ENCODE results near the gene CAV2. TPM values are rescaled to one million over a fixed set of nuclear protein-coding genes. Genes with fewer than 3 reads are reported as not detected.
"Not testable (repeated sequence)": the region's sequence is repeated elsewhere in the genome, so short reads cannot be mapped to it uniquely, and the experiment has no call there.

CAV2 gene
- total and polyA plus RNA-seq, 8 donors: 15.0 to 27.6 (median 25.7) TPM

DNA sequence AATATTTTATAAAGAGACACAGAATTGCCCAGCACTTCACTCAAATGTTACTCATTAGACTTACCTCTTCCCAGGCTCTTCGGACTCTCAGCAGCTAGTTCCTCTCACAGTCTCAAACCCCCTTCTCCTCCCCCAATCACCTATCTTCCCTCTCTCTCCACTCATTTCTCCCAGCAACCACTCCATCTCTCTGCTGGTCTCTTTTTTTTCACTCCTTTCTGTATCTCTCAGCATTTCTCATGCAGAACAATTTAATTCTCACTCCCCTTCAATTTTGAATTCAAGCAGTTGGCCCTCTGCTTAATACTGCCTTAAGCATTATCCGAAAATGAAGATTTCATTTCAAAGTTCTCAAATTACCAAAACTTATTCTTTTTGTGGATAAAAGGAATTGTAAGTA, 34.4 kb upstream of the CAV2 start:
- no peaks in the 10 kb centered on the region for H3K36me3 ChIP-seq
- no peak for TF ChIP-seq CTCF (IDR thresholded peaks at IDR 0.05)
- no peak for DNase-seq
- ATAC-seq: no peak
- H3K27me3 ChIP-seq: no peaks in the 10 kb centered on the region
- no peak for FAIRE-seq
- H3K27ac ChIP-seq: no peak overlapping the region
- H3K9me3 ChIP-seq: no peaks in the 10 kb centered on the region
- WGBS, 2 donors: 95 to 98% methylated on average over 2 of the region's 2 CpGs
- no peaks in the 10 kb centered on the region for H3K4me1 ChIP-seq
- H3K4me3 ChIP-seq: no peak overlapping the region
- intact Hi-C loops (cut with DNase I): no loop called here

GRCh38 chr7:116468534-116468933, 31.0 kb upstream of the CAV2 start:
- no peaks in the 10 kb centered on the region for H3K4me1 ChIP-seq
- WGBS, 2 donors: 83 to 87% methylated on average over 2 of the region's 2 CpGs
- ATAC-seq (no peak), DNase-seq (no peak), FAIRE-seq (no peak)
- H3K4me3 ChIP-seq: no peak overlapping the region
- H3K36me3 ChIP-seq: no peaks in the 10 kb centered on the region
- no peaks in the 10 kb centered on the region for H3K27me3 ChIP-seq
- intact Hi-C loops (cut with DNase I): no loop called here
- no peaks in the 10 kb centered on the region for H3K9me3 ChIP-seq
- no peak for TF ChIP-seq CTCF (IDR thresholded peaks at IDR 0.05)
- H3K27ac ChIP-seq: no peak overlapping the region

DNA sequence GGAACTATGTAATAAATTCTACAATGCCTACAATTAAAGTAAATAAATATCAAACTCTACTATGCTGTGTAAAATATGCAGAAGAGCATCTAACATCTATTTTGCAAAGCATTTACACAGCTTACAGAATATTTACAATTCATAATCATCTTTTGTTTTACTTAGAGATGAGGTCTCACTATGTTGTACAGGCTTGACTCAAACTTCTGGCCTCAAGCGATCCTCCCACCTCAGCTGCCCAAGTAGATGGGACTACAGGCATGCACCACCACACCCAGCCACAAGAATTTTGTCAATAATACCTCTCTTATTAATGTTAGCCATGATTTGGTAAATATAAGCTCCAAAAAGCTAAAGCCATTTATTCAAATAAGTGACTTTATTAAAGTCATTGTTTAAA, 21.9 kb upstream of the CAV2 start:
- Histone ChIP-seq H3K27ac (no peak overlapping the region), H3K9me3 (no peaks in the 10 kb centered on the region), H3K4me3 (no peak overlapping the region), H3K27me3 (no peaks in the 10 kb centered on the region), H3K4me1 (no peaks in the 10 kb centered on the region), H3K36me3 (no peaks in the 10 kb centered on the region)
- intact Hi-C loops (cut with DNase I): no loop called here
- no peak for DNase-seq
- no peak for ATAC-seq
- no peak for FAIRE-seq
- 94 to 100% methylated on average over 1 of the region's 1 CpG for WGBS, 2 donors
- TF ChIP-seq CTCF (IDR thresholded peaks at IDR 0.05): no peak

DNA sequence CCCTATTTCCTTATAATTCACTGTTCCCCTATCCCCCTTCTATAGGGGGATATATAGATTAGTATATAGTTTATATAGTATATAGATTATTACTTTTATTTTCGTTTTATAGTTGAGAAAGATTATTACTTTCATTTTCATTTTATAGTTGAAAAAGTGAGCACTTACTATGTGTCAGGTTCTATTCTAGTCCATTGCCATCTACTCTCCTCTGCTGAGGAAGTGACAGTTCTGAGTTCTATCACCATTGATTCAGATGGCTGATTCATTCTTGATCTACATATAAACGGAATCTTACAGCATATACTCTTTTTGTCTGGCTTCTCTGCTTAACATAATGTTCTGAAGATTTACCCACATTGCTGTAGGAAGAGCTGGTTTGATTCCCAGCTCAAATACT, 20.7 kb upstream of the CAV2 start:
- Histone ChIP-seq H3K4me1 (no peaks in the 10 kb centered on the region), H3K4me3 (no peak overlapping the region), H3K27ac (no peak overlapping the region), H3K27me3 (no peaks in the 10 kb centered on the region), H3K36me3 (no peaks in the 10 kb centered on the region), H3K9me3 (no peaks in the 10 kb centered on the region)
- DNase-seq: no peak
- TF ChIP-seq CTCF (IDR thresholded peaks at IDR 0.05): no peak
- WGBS, 2 donors: 60 to 67% methylated on average over 2 of the region's 2 CpGs
- ATAC-seq: no peak
- intact Hi-C loops (cut with DNase I): no loop called here
- FAIRE-seq: no peak

- H3K4me3 ChIP-seq: no peak overlapping the region
- H3K36me3 ChIP-seq: no peaks in the 10 kb centered on the region
- DNase-seq: no peak
- TF ChIP-seq CTCF (IDR thresholded peaks at IDR 0.05): no peak
- WGBS, 2 donors: 87 to 90% methylated on average over 2 of the region's 2 CpGs
- intact Hi-C loops (cut with DNase I): no loop called here
- H3K9me3 ChIP-seq: no peaks in the 10 kb centered on the region
- no peaks in the 10 kb centered on the region for H3K27me3 ChIP-seq
- no peak for FAIRE-seq
- H3K4me1 ChIP-seq: no peaks in the 10 kb centered on the region
- ATAC-seq: no peak
- no peak overlapping the region for H3K27ac ChIP-seq
These were observed 16.1 kb upstream of the CAV2 start for GRCh38 chr7:116483271-116483942.

DNA sequence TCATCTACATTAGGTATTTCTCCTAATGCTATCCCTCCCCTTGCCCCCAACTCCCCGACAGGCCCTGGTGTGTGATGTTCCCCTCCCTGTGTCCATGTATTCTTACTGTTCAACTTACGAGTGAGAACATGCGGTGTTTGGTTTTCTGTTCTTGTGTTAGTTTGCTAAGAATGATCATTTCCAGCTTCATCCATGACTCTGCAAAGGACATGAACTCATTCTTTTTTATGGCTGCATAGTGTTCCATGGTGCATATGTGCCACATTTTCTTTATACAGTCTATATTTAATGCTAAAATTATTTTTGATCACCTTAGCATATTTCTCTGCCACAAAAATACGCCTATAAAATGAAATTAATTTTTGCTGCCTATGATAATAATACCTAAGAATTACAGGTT, 15.1 kb upstream of the CAV2 start:
- H3K27me3 ChIP-seq; intact Hi-C loops (cut with DNase I); ATAC-seq; DNase-seq; FAIRE-seq; H3K27ac ChIP-seq; H3K4me1 ChIP-seq; H3K36me3 ChIP-seq; H3K4me3 ChIP-seq; H3K9me3 ChIP-seq: not testable (repeated sequence)
- WGBS, 2 donors: 95 to 97% methylated on average over 4 of the region's 4 CpGs

All from pancreas (tissue), 10 donors.